ENCODE data around the gene ZNF148.
"Not testable (repeated sequence)": the region's sequence is repeated elsewhere in the genome, so short reads cannot be mapped to it uniquely, and the experiment has no call there.

ZNF148 gene

GRCh38 chr3:125349556-125350165, 25.5 kb downstream of the ZNF148 start:
- TF ChIP-seq CTCF (IDR thresholded peaks at IDR 0.05; ENCODE audit: low read depth, low read length), result no peak
- no peak for DNase-seq (ENCODE audit: extremely low read depth, low read depth)

- no peak for DNase-seq (ENCODE audit: extremely low read depth, low read depth)
- TF ChIP-seq CTCF (IDR thresholded peaks at IDR 0.05; ENCODE audit: low read depth, low read length), result no peak
These were observed 26.1 kb downstream of the ZNF148 start for GRCh38 chr3:125349055-125349454.

GRCh38 chr3:125343367-125343766, 31.8 kb downstream of the ZNF148 start:
- DNase-seq (ENCODE audit: extremely low read depth, low read depth), result not testable (repeated sequence)

GRCh38 chr3:125340121-125340520, 35.0 kb downstream of the ZNF148 start:
- DNase-seq (ENCODE audit: extremely low read depth, low read depth), result no peak
- TF ChIP-seq CTCF (IDR thresholded peaks at IDR 0.05; ENCODE audit: low read depth, low read length), result no peak

GRCh38 chr3:125337506-125337905, 37.6 kb downstream of the ZNF148 start:
- DNase-seq (ENCODE audit: extremely low read depth, low read depth), result no peak
- TF ChIP-seq CTCF (IDR thresholded peaks at IDR 0.05; ENCODE audit: low read depth, low read length), result no peak

- TF ChIP-seq CTCF (IDR thresholded peaks at IDR 0.05; ENCODE audit: low read depth, low read length), result no peak
- no peak for DNase-seq (ENCODE audit: extremely low read depth, low read depth)
These were observed 40.2 kb downstream of the ZNF148 start for GRCh38 chr3:125334675-125335560.

- no peak for TF ChIP-seq CTCF (IDR thresholded peaks at IDR 0.05; ENCODE audit: low read depth, low read length)
- no peak for DNase-seq (ENCODE audit: extremely low read depth, low read depth)
These were observed 42.6 kb downstream of the ZNF148 start for GRCh38 chr3:125332504-125332903.

Measured in AG09319 (cell line).